GM23338 (cell line): ENCODE results near the gene FAM83B. TPM values are rescaled to one million over a fixed set of nuclear protein-coding genes. Genes with fewer than 3 reads are reported as not detected.

Experiments
- ATAC-seq: fragments of 200-7000 bp; cut with Tn5 transposase; 3 replicates; pipeline ENCODE4 v1.9.1; 2020
- DNase-seq: peaks from one replicate; pipeline ENCODE4 v3.0.0-alpha.2; 2015; ENCODE audit warnings: low spot score
- H2AFZ ChIP-seq: fragments of 200-600 bp; sonication (generic); 2 replicates; pipeline ENCODE4 v1.8.0; 2016; ENCODE audit warnings: antibody characterized with exemption, mild to moderate bottlenecking, moderate library complexity
- H3F3A ChIP-seq: fragments of 200-600 bp; sonication (generic); replicated peaks from 2 replicates; pipeline ENCODE4 v1.8.0; 2017; ENCODE audit warnings: antibody characterized with exemption, mixed run types, low read depth
- H3K27ac ChIP-seq: fragments of 200-600 bp; sonication (generic); 2 replicates; pipeline ENCODE4 v1.6.1; 2016; ENCODE audit warnings: low read depth
- H3K27me3 ChIP-seq: fragments of 200-600 bp; sonication (generic); 2 replicates; pipeline ENCODE4 v1.8.0; 2016; ENCODE audit warnings: mild to moderate bottlenecking, mixed run types, moderate library complexity; ENCODE audit not compliant: insufficient read depth
- H3K36me3 ChIP-seq: fragments of 200-600 bp; sonication (generic); 2 replicates; pipeline ENCODE4 v1.8.0; 2016; ENCODE audit warnings: mild to moderate bottlenecking; ENCODE audit not compliant: insufficient read depth
- H3K4me1 ChIP-seq: fragments of 200-600 bp; sonication (generic); 2 replicates; pipeline ENCODE4 v1.8.0; 2016; ENCODE audit warnings: mild to moderate bottlenecking, moderate library complexity; ENCODE audit not compliant: insufficient read depth
- H3K4me2 ChIP-seq: fragments of 200-600 bp; sonication (generic); 2 replicates; pipeline ENCODE4 v1.7.1; 2017; ENCODE audit warnings: mixed run types
- H3K4me3 ChIP-seq: fragments of 200-600 bp; sonication (generic); 2 replicates; pipeline ENCODE4 v1.6.1; 2016; ENCODE audit warnings: mixed run types
- H3K79me2 ChIP-seq: fragments of 200-600 bp; sonication (generic); replicated peaks from 2 replicates; pipeline ENCODE4 v1.8.0; 2017; ENCODE audit warnings: mild to moderate bottlenecking; ENCODE audit not compliant: insufficient read depth
- H3K9me2 ChIP-seq: fragments of 200-600 bp; sonication (generic); 2 replicates; pipeline ENCODE4 v1.8.0; 2017; ENCODE audit not compliant: insufficient read depth
- H4K20me1 ChIP-seq: fragments of 200-600 bp; sonication (generic); replicated peaks from 2 replicates; pipeline ENCODE4 v1.8.0; 2017; ENCODE audit warnings: mild to moderate bottlenecking; ENCODE audit not compliant: insufficient read depth
- H3K27ac Mint-ChIP-seq: 2 replicates; pipeline ENCODE4 v1.8.0; 2020; ENCODE audit warnings: inconsistent platforms, mild to moderate bottlenecking, moderate library complexity, mixed read lengths
- H3K27me3 Mint-ChIP-seq: 3 replicates; pipeline ENCODE4 v1.8.0; 2022; ENCODE audit warnings: low read depth, mild to moderate bottlenecking, moderate library complexity, mixed read lengths, inconsistent platforms; ENCODE audit not compliant: insufficient read depth, poor library complexity
- H3K36me3 Mint-ChIP-seq: 3 replicates; pipeline ENCODE4 v1.8.0; 2021; ENCODE audit warnings: low read depth, mild to moderate bottlenecking, inconsistent platforms, moderate library complexity, mixed read lengths
- H3K4me1 Mint-ChIP-seq: 3 replicates; pipeline ENCODE4 v1.8.0; 2020; ENCODE audit warnings: mild to moderate bottlenecking, inconsistent platforms, mixed read lengths
- H3K4me3 Mint-ChIP-seq: 3 replicates; pipeline ENCODE4 v1.8.0; 2021; ENCODE audit warnings: moderate library complexity, mild to moderate bottlenecking, inconsistent platforms, mixed read lengths
- H3K9me3 Mint-ChIP-seq: 3 replicates; pipeline ENCODE4 v1.8.0; 2020; ENCODE audit warnings: moderate library complexity, mild to moderate bottlenecking, inconsistent platforms, mixed read lengths
- CREB1 ChIP-seq: fragments of 250-450 bp; sonication (Bioruptor Pico); IDR thresholded peaks from 2 replicates; pipeline ENCODE4 v1.5.0; 2020; ENCODE audit warnings: low read depth, mild to moderate bottlenecking, moderate library complexity
- CTCF ChIP-seq, 2 experiments: fragments of 200-600 bp in 1 of 2; sonication (generic) in 1 of 2; conservative IDR thresholded peaks; 2 replicates each; pipeline versions ENCODE4 v1.5.1 to v1.6.1; 2016 to 2017; ENCODE audit warnings: antibody characterized with exemption in 2 of 2, low read depth in 2 of 2, mild to moderate bottlenecking in 2 of 2, moderate library complexity in 1 of 2
- ETS1 ChIP-seq: IDR thresholded peaks from 2 replicates; pipeline ENCODE4 v1.6.1; 2016; ENCODE audit warnings: antibody characterized with exemption
- EZH2 ChIP-seq: fragments of 200-600 bp; sonication (generic); IDR thresholded peaks from one replicate; pipeline ENCODE4 v1.8.0; 2017; ENCODE audit warnings: antibody characterized with exemption, mild to moderate bottlenecking, low read depth; ENCODE audit not compliant: unreplicated experiment
- EZH2phosphoT487 ChIP-seq: fragments of 200-600 bp; sonication (generic); IDR thresholded peaks from one replicate; pipeline ENCODE4 v1.8.1; 2018; ENCODE audit warnings: antibody characterized with exemption; ENCODE audit not compliant: unreplicated experiment
- JUNB ChIP-seq: IDR thresholded peaks from one replicate; pipeline ENCODE4 v1.6.1; 2016; ENCODE audit warnings: antibody characterized with exemption; ENCODE audit not compliant: unreplicated experiment
- NANOG ChIP-seq: IDR thresholded peaks from 2 replicates; pipeline ENCODE4 v1.6.1; 2016; ENCODE audit warnings: antibody characterized with exemption, borderline replicate concordance
- POLR2AphosphoS5 ChIP-seq: IDR thresholded peaks from 2 replicates; pipeline ENCODE4 v1.6.1; 2016; ENCODE audit warnings: antibody characterized with exemption, low read depth
- STAT1 ChIP-seq: IDR thresholded peaks from one replicate; pipeline ENCODE4 v1.6.1; 2016; ENCODE audit warnings: antibody characterized with exemption; ENCODE audit not compliant: unreplicated experiment
- ZNF114 ChIP-seq: fragments of 250-450 bp; sonication (Bioruptor Pico); IDR thresholded peaks from 2 replicates; pipeline ENCODE4 v1.5.0; 2020; ENCODE audit warnings: mild to moderate bottlenecking, moderate library complexity
- ZNF331 ChIP-seq: fragments of 250-450 bp; sonication (Bioruptor Pico); IDR thresholded peaks from 2 replicates; pipeline ENCODE4 v1.5.0; 2020; ENCODE audit warnings: low read depth, mild to moderate bottlenecking, moderate library complexity
- polyA plus RNA-seq: library from polyadenylated mRNA; unstranded; fragments of >200 nt; fragmentation: Nextera tagmentation; extraction: Ambion mirVana; gene quantifications from 2 replicates; pipeline ENCODE4 v1.2.1, GENCODE V29; 2016
- total RNA-seq: library from RNA; depleted of rRNA; stranded (reverse); fragments of >200 nt; shearing (Covaris generic); gene quantifications from 2 replicates; pipeline ENCODE4 v1.2.3, GENCODE V29; 2014
- TF ChIP-seq, protein P1 (sequence below): fragments of 250-450 bp; sonication (Bioruptor Pico); IDR thresholded peaks from 2 replicates; pipeline ENCODE4 v1.5.0; 2020; ENCODE audit warnings: mild to moderate bottlenecking, moderate library complexity
- TF ChIP-seq, protein P2 (sequence below): IDR thresholded peaks from one replicate; pipeline ENCODE4 v1.6.1; 2018; ENCODE audit warnings: antibody characterized with exemption; ENCODE audit not compliant: unreplicated experiment

The FAM83B gene
- total and polyA plus RNA-seq, 2 experiments from 2014 or later: 1.4 to 7.7 TPM

DNA sequence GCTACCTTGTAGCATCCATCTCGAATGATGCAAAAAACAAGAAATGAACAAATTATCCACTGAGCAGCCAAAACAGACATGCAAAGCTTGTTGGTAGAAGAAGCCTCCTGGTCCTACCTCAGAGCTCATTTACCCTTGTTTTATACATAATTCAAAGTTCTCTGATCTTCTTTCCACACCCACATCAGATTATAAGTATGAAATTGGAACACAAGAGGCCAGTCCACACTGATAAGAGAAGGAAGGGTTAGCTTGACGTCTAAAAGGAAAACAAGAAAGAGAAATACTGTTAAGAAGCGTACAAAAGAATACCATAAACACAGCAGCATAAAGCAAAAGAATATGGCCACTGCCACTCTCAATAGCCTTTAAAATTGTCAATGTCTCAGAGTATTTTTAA is 49.7 kb downstream of the FAM83B start:
- H3K79me2 ChIP-seq: no peaks in the 10 kb centered on the region
- TF ChIP-seq, protein P1, sequence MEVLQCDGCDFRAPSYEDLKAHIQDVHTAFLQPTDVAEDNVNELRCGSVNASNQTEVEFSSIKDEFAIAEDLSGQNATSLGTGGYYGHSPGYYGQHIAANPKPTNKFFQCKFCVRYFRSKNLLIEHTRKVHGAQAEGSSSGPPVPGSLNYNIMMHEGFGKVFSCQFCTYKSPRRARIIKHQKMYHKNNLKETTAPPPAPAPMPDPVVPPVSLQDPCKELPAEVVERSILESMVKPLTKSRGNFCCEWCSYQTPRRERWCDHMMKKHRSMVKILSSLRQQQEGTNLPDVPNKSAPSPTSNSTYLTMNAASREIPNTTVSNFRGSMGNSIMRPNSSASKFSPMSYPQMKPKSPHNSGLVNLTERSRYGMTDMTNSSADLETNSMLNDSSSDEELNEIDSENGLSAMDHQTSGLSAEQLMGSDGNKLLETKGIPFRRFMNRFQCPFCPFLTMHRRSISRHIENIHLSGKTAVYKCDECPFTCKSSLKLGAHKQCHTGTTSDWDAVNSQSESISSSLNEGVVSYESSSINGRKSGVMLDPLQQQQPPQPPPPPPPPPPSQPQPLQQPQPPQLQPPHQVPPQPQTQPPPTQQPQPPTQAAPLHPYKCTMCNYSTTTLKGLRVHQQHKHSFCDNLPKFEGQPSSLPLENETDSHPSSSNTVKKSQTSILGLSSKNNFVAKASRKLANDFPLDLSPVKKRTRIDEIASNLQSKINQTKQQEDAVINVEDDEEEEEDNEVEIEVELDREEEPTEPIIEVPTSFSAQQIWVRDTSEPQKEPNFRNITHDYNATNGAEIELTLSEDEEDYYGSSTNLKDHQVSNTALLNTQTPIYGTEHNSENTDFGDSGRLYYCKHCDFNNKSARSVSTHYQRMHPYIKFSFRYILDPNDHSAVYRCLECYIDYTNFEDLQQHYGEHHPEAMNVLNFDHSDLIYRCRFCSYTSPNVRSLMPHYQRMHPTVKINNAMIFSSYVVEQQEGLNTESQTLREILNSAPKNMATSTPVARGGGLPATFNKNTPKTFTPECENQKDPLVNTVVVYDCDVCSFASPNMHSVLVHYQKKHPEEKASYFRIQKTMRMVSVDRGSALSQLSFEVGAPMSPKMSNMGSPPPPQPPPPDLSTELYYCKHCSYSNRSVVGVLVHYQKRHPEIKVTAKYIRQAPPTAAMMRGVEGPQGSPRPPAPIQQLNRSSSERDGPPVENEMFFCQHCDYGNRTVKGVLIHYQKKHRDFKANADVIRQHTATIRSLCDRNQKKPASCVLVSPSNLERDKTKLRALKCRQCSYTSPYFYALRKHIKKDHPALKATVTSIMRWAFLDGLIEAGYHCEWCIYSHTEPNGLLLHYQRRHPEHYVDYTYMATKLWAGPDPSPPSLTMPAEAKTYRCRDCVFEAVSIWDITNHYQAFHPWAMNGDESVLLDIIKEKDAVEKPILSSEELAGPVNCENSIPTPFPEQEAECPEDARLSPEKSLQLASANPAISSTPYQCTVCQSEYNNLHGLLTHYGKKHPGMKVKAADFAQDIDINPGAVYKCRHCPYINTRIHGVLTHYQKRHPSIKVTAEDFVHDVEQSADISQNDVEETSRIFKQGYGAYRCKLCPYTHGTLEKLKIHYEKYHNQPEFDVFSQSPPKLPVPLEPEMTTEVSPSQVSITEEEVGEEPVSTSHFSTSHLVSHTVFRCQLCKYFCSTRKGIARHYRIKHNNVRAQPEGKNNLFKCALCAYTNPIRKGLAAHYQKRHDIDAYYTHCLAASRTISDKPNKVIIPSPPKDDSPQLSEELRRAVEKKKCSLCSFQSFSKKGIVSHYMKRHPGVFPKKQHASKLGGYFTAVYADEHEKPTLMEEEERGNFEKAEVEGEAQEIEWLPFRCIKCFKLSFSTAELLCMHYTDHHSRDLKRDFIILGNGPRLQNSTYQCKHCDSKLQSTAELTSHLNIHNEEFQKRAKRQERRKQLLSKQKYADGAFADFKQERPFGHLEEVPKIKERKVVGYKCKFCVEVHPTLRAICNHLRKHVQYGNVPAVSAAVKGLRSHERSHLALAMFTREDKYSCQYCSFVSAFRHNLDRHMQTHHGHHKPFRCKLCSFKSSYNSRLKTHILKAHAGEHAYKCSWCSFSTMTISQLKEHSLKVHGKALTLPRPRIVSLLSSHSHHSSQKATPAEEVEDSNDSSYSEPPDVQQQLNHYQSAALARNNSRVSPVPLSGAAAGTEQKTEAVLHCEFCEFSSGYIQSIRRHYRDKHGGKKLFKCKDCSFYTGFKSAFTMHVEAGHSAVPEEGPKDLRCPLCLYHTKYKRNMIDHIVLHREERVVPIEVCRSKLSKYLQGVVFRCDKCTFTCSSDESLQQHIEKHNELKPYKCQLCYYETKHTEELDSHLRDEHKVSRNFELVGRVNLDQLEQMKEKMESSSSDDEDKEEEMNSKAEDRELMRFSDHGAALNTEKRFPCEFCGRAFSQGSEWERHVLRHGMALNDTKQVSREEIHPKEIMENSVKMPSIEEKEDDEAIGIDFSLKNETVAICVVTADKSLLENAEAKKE (CRISPR knock-in tag): no peak
- TF ChIP-seq ZNF331 (CRISPR knock-in tag): no peak
- TF ChIP-seq JUNB: no peak
- TF ChIP-seq CREB1 (CRISPR knock-in tag): no peak
- TF ChIP-seq, protein P2, sequence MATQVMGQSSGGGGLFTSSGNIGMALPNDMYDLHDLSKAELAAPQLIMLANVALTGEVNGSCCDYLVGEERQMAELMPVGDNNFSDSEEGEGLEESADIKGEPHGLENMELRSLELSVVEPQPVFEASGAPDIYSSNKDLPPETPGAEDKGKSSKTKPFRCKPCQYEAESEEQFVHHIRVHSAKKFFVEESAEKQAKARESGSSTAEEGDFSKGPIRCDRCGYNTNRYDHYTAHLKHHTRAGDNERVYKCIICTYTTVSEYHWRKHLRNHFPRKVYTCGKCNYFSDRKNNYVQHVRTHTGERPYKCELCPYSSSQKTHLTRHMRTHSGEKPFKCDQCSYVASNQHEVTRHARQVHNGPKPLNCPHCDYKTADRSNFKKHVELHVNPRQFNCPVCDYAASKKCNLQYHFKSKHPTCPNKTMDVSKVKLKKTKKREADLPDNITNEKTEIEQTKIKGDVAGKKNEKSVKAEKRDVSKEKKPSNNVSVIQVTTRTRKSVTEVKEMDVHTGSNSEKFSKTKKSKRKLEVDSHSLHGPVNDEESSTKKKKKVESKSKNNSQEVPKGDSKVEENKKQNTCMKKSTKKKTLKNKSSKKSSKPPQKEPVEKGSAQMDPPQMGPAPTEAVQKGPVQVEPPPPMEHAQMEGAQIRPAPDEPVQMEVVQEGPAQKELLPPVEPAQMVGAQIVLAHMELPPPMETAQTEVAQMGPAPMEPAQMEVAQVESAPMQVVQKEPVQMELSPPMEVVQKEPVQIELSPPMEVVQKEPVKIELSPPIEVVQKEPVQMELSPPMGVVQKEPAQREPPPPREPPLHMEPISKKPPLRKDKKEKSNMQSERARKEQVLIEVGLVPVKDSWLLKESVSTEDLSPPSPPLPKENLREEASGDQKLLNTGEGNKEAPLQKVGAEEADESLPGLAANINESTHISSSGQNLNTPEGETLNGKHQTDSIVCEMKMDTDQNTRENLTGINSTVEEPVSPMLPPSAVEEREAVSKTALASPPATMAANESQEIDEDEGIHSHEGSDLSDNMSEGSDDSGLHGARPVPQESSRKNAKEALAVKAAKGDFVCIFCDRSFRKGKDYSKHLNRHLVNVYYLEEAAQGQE: no peak
- no peak for TF ChIP-seq ETS1
- TF ChIP-seq CTCF (conservative IDR thresholded peaks at IDR 0.05; ENCODE audit: low read depth in 2 of 2): no peak
- TF ChIP-seq EZH2: no peak
- no peak for TF ChIP-seq POLR2AphosphoS5
- no peak for TF ChIP-seq NANOG
- TF ChIP-seq EZH2phosphoT487: no peak
- no peak for TF ChIP-seq STAT1
- no peak for TF ChIP-seq ZNF114 (CRISPR knock-in tag)
- Mint-ChIP-seq H3K9me3 (no peaks in the 10 kb centered on the region), H3K27me3 (no peaks in the 10 kb centered on the region), H3K27ac (no peak overlapping the region), H3K4me3 (no peak overlapping the region), H3K36me3 (no peaks in the 10 kb centered on the region), H3K4me1 (peaks cover 12% of the 10 kb centered on the region)
- H3K27me3 ChIP-seq: no peaks in the 10 kb centered on the region
- H2AFZ ChIP-seq: no peak overlapping the region
- H3K4me2 ChIP-seq: no peak overlapping the region
- H3K9me2 ChIP-seq: peaks cover 4% of the 10 kb centered on the region; the same call in 1 of the 2 replicates
- no peaks in the 10 kb centered on the region for H3K36me3 ChIP-seq
- H3F3A ChIP-seq: no peaks in the 10 kb centered on the region
- H4K20me1 ChIP-seq: no peaks in the 10 kb centered on the region
- peaks cover 4% of the 10 kb centered on the region; the same call in 1 of the 2 replicates for H3K4me1 ChIP-seq
- ATAC-seq: no peak
- no peak for DNase-seq
- H3K4me3 ChIP-seq: no peak overlapping the region
- H3K27ac ChIP-seq: no peak overlapping the region
